HepG2 (cell line): ENCODE data around the gene THADA. TPM values are rescaled to one million over a fixed set of nuclear protein-coding genes. Genes with fewer than 3 reads are reported as not detected.

Experiments used
- ATAC-seq: fragments of 200-7000 bp; cut with Tn5 transposase; 3 replicates; pipeline ENCODE4 v1.9.1; 2020; ENCODE audit warnings: mild to moderate bottlenecking, moderate library complexity
- BruUV-seq: library from RNA; stranded (reverse); fragments of 400-500 nt; replicated peaks from 2 replicates; lab custom pipeline; 2021; lab: Mats Ljungman, UMichigan
- CTCF ChIA-PET: fragments of 300-600 bp; formaldehyde crosslinking; extraction: SDS; loops from one replicate; lab custom pipeline; 2021; ENCODE audit warnings: low total read pairs, inconsistent platforms, low intra/inter-chr PET ratio; lab: Yijun Ruan, JAX
- POLR2A ChIA-PET: fragments of 350-600 bp; sonication (Branson Sonifier 250); formaldehyde crosslinking; loops from one replicate; lab custom pipeline; 2020; ENCODE audit warnings: antibody characterized with exemption, inconsistent platforms; lab: Yijun Ruan, JAX
- DNase-seq: peaks from one replicate; pipeline ENCODE4 v3.0.0-alpha.2; 2015; ENCODE audit warnings: low spot score
- FAIRE-seq: peaks from 3 replicates; lab custom pipeline; 2011; peaks lifted over from hg19 to GRCh38; lab: Jason Lieb, UNC
- H2AFZ ChIP-seq: one replicate; pipeline ENCODE4 v1.6.1; 2011; ENCODE audit warnings: low read length, inconsistent platforms
- H3K27ac ChIP-seq: fragments of 300-600 bp; 3 replicates; pipeline ENCODE4 v1.8.0; 2011; ENCODE audit warnings: mixed run types, mild to moderate bottlenecking, mixed read lengths, low read length, inconsistent platforms; ENCODE audit not compliant: insufficient read depth; ENCODE audit errors: extremely low read length
- H3K27me3 ChIP-seq, 2 experiments: fragments of 200-600 bp in 1 of 2; 2 replicates in 1 of 2; 3 replicates in 1 of 2; pipeline versions ENCODE4 v1.6.0 to v1.8.0; 2011; ENCODE audit warnings: low read length in 2 of 2, mild to moderate bottlenecking in 2 of 2, moderate library complexity in 2 of 2, inconsistent platforms in 1 of 2; ENCODE audit not compliant: insufficient read depth in 2 of 2, control insufficient read depth in 1 of 2
- H3K36me3 ChIP-seq, 2 experiments: fragments of 200-600 bp in 1 of 2; replicated peaks in 1 of 2; 2 replicates in 1 of 2; 3 replicates in 1 of 2; pipeline versions ENCODE4 v1.5.1 to v1.8.0; 2011; ENCODE audit warnings: low read length in 2 of 2, inconsistent platforms in 1 of 2; ENCODE audit not compliant: insufficient read depth in 2 of 2, control insufficient read depth in 1 of 2
- H3K4me1 ChIP-seq: 2 replicates; pipeline ENCODE4 v1.5.1; 2012; ENCODE audit warnings: low read length, inconsistent platforms; ENCODE audit not compliant: insufficient read depth
- H3K4me2 ChIP-seq: 2 replicates; pipeline ENCODE4 v1.6.0; 2011; ENCODE audit warnings: low read depth, low read length, inconsistent platforms
- H3K4me3 ChIP-seq, 3 experiments: fragments of 200-600 bp in 1 of 3; sonication (generic), shearing (Covaris generic) in 1 of 3; replicated peaks in 1 of 3; 2 replicates each; pipeline ENCODE4 v1.5.1; 2011 to 2016; ENCODE audit warnings: low read length in 3 of 3, inconsistent platforms in 2 of 3, low read depth in 2 of 3, mild to moderate bottlenecking in 2 of 3, control low read depth in 1 of 3, mixed read lengths in 1 of 3; ENCODE audit not compliant: insufficient read depth in 1 of 3
- H3K79me2 ChIP-seq: one replicate; pipeline ENCODE4 v1.6.1; 2011; ENCODE audit warnings: low read length, inconsistent platforms; ENCODE audit not compliant: insufficient read depth
- H3K9ac ChIP-seq: 2 replicates; pipeline ENCODE4 v1.6.0; 2011; ENCODE audit warnings: mild to moderate bottlenecking, low read depth, low read length, inconsistent platforms; ENCODE audit not compliant: insufficient read depth
- H3K9me3 ChIP-seq: 2 replicates; pipeline ENCODE4 v1.5.1; 2012; ENCODE audit warnings: mild to moderate bottlenecking, low read length
- H4K20me1 ChIP-seq: 2 replicates; pipeline ENCODE4 v1.6.0; 2011; ENCODE audit warnings: inconsistent platforms, mild to moderate bottlenecking, low read length, moderate library complexity; ENCODE audit not compliant: insufficient read depth
- KMT2A ChIP-seq: sonication (generic); formaldehyde crosslinking; IDR thresholded peaks from 2 replicates; pipeline ENCODE4 v1.4.0; 2020; ENCODE audit warnings: missing genetic modification reagents
- SIX4 ChIP-seq: sonication (generic); formaldehyde crosslinking; IDR thresholded peaks from 2 replicates; pipeline ENCODE4 v1.4.0; 2020; ENCODE audit warnings: missing genetic modification reagents
- ZNF354B ChIP-seq: sonication (generic); formaldehyde crosslinking; IDR thresholded peaks from 2 replicates; pipeline ENCODE4 v1.8.0; 2022; ENCODE audit warnings: mild to moderate bottlenecking, missing genetic modification reagents
- ZNF780A ChIP-seq: sonication (generic); formaldehyde crosslinking; IDR thresholded peaks from 2 replicates; pipeline ENCODE4 v1.8.0; 2022; ENCODE audit warnings: mild to moderate bottlenecking, missing genetic modification reagents, moderate library complexity
- WGBS: methylation state at CpG from one replicate; pipeline ENCODE4 v1.1.6; 2017; ENCODE audit warnings: low lambda C conversion rate; 5-methylcytosine and 5-hydroxymethylcytosine counted together
- in situ Hi-C: cut with HindIII; loops from 2 replicates; pipeline ENCODE4 v1.10.0; 2017; ENCODE audit warnings: low pct_unique_long_range_greater_than_20kb; ENCODE audit not compliant: extremely low pct_ligation_motif_present
- intact Hi-C: fragments of 100-400 bp; cut with micrococcal nuclease; formaldehyde crosslinking; loops from one replicate; pipeline ENCODE4 v1.10.0; 2022; ENCODE audit not compliant: unreplicated experiment
- polyA plus RNA-seq, 8 experiments: library from polyadenylated mRNA; depleted of rRNA in 3 of 8; stranded (reverse) in 7 of 8; unstranded in 1 of 8; fragments of >200 nt; fragmentation: Illumina TruSeq in 4 of 8; extraction: Trizol in 4 of 8; gene quantifications; 2 replicates each; pipeline versions ENCODE4 v1.2.1 to v1.2.3, GENCODE V29; 2011 to 2016; ENCODE audit warnings: low read depth in 4 of 8, missing spikeins in 1 of 8, mixed read lengths in 1 of 8; ENCODE audit not compliant: insufficient read depth in 1 of 8
- total RNA-seq, 5 experiments: library from RNA; depleted of rRNA; stranded (reverse); fragments of >200 nt; fragmentation: Illumina TruSeq; extraction: Trizol; gene quantifications; 2 replicates each; pipeline ENCODE4 v1.2.3, GENCODE V29; 2016; ENCODE audit warnings: low read depth in 1 of 5
- TF ChIP-seq, protein P1 (sequence below): sonication (generic); formaldehyde crosslinking; IDR thresholded peaks from 2 replicates; pipeline ENCODE4 v1.9.0; 2021; ENCODE audit warnings: missing genetic modification reagents, mild to moderate bottlenecking, borderline replicate concordance
- TF ChIP-seq, protein P2 (sequence below): sonication (generic); formaldehyde crosslinking; conservative IDR thresholded peaks from 2 replicates; pipeline ENCODE4 v1.4.0; 2020; ENCODE audit warnings: missing genetic modification reagents
- TF ChIP-seq, protein P3 (sequence below): sonication (generic); formaldehyde crosslinking; conservative IDR thresholded peaks from 2 replicates; pipeline ENCODE4 v1.8.1; 2023; ENCODE audit warnings: missing genetic modification reagents

The THADA gene
- total and polyA plus RNA-seq, 2 of the 13 experiments (the other 11 are each of a cell fraction or from before 2014, with no cell fraction given), result 12.7 to 21.7 TPM

DNA sequence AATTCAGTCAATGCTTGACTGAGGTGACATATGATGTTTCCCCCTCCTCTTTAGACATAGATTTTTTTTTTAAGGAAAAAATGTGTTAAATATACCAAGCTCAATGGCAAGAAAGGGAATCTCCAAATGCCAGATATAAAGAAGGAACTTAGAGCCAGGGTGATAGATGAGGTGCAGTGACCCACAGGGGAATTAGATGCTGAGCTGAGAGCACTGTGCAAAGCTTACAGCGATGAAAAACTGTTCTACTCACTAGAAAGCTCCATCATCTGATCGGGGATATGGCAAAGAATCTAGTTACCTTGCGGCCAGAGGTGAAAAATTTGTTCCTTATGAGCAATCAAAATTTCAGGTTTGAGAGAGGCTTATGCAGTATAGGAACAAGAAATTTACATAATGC is 218.5 kb downstream of the THADA start:
- intact Hi-C loops, result loop anchor here (5.0 kb wide), 2 partner anchors 75 to 85 kb away; no protein-coding TSS in a partner anchor
- WGBS, result 93% methylated on average over 3 of the region's 3 CpGs
- no peaks in the 10 kb centered on the region for H3K27me3 ChIP-seq
- no peaks in the 10 kb centered on the region for H3K79me2 ChIP-seq
- in situ Hi-C loops, result no loop called here
- TF ChIP-seq KMT2A (CRISPR knock-in tag), result no peak
- TF ChIP-seq, protein P1, sequence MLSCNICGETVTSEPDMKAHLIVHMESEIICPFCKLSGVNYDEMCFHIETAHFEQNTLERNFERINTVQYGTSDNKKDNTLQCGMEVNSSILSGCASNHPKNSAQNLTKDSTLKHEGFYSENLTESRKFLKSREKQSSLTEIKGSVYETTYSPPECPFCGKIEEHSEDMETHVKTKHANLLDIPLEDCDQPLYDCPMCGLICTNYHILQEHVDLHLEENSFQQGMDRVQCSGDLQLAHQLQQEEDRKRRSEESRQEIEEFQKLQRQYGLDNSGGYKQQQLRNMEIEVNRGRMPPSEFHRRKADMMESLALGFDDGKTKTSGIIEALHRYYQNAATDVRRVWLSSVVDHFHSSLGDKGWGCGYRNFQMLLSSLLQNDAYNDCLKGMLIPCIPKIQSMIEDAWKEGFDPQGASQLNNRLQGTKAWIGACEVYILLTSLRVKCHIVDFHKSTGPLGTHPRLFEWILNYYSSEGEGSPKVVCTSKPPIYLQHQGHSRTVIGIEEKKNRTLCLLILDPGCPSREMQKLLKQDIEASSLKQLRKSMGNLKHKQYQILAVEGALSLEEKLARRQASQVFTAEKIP (CRISPR knock-in tag), result no peak
- no peak for TF ChIP-seq ZNF354B (CRISPR knock-in tag)
- TF ChIP-seq, protein P2, sequence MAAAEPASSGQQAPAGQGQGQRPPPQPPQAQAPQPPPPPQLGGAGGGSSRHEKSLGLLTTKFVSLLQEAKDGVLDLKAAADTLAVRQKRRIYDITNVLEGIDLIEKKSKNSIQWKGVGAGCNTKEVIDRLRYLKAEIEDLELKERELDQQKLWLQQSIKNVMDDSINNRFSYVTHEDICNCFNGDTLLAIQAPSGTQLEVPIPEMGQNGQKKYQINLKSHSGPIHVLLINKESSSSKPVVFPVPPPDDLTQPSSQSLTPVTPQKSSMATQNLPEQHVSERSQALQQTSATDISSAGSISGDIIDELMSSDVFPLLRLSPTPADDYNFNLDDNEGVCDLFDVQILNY (CRISPR knock-in tag), result no peak
- TF ChIP-seq ZNF780A (CRISPR knock-in tag), result no peak
- no peak for TF ChIP-seq SIX4 (CRISPR knock-in tag)
- TF ChIP-seq, protein P3, sequence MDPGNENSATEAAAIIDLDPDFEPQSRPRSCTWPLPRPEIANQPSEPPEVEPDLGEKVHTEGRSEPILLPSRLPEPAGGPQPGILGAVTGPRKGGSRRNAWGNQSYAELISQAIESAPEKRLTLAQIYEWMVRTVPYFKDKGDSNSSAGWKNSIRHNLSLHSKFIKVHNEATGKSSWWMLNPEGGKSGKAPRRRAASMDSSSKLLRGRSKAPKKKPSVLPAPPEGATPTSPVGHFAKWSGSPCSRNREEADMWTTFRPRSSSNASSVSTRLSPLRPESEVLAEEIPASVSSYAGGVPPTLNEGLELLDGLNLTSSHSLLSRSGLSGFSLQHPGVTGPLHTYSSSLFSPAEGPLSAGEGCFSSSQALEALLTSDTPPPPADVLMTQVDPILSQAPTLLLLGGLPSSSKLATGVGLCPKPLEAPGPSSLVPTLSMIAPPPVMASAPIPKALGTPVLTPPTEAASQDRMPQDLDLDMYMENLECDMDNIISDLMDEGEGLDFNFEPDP (CRISPR knock-in tag), result no peak
- H3K9me3 ChIP-seq, result no peaks in the 10 kb centered on the region
- POLR2A ChIA-PET, result interaction anchor here (2.1 to 2.4 kb wide), 2 partner anchors 12 to 46 kb away, joined by 7 to 14 read pairs; no protein-coding TSS in a partner anchor
- no peak overlapping the region for H2AFZ ChIP-seq
- H3K4me2 ChIP-seq, result no peak overlapping the region
- CTCF ChIA-PET, result no interaction called here
- no peak overlapping the region for H3K4me3 ChIP-seq
- ATAC-seq, result no peak
- no peak for DNase-seq
- H4K20me1 ChIP-seq, result no peaks in the 10 kb centered on the region
- no peak overlapping the region for H3K9ac ChIP-seq
- BruUV-seq, result no TSS peak
- no peak overlapping the region for H3K27ac ChIP-seq
- no peaks in the 10 kb centered on the region for H3K36me3 ChIP-seq
- H3K4me1 ChIP-seq, result peaks cover 78% of the 10 kb centered on the region
- no peak for FAIRE-seq
